ENCODE data around the gene FTHL17.

FTHL17 gene

DNA sequence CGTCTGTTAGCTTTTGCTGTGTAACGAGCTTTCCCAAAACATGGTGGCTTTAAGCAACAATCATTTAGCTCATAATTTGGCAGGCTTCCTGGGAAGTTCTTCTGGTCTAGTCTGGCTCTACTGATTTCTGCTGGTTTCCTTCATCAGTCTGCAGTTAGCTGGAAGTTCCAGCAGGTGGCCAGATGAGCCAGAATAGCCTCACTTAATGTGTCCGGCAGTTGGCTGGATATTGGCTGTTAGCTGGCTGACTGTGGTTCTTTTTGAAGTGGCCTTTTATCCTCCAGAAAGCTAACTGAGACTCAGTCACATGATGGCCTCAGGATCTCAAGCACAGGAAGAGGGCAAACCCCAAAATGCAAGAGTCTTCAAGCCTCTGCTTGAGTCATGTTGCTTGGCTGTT, 34.9 kb downstream of the FTHL17 start:
- no peak for DNase-seq

DNA sequence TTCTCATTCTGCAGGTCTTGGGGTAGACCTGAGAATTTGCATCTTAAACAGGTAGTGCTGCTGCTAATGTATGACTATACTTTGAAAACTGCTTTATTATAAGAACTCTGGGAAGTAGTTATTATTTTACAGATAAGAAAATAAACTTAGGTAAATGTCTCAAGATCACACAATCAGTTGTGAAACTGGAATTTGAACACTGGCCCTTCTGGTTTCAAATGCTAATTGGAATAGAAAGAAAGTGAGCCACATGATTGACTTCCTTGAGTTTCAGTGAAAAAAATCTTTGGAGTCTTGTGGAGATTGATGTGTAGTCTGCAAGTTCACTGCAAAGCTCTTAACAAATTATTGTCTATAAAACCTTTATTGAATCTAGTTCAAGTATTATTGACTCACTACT, 44.5 kb downstream of the FTHL17 start:
- DNase-seq, result no peak

DNA sequence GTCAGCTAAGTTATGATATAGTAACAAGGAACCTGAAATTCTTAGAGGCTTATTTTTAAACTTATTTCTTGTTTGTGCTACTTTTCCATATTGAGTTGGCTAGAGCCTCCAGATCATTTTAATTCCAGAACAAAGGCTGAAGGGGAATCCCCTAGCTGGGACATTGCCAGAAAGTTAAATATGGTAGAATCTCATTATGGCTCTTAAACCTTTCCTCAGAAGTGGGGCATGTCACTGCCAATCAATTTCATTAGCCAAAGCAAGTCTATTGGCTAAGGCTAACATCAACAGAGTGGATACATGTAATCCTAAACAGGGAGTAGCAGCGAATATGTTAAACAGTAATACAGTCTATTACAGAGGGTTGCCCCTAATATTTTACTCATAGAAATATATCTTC, 47.0 kb downstream of the FTHL17 start:
- no peak for DNase-seq

DNA sequence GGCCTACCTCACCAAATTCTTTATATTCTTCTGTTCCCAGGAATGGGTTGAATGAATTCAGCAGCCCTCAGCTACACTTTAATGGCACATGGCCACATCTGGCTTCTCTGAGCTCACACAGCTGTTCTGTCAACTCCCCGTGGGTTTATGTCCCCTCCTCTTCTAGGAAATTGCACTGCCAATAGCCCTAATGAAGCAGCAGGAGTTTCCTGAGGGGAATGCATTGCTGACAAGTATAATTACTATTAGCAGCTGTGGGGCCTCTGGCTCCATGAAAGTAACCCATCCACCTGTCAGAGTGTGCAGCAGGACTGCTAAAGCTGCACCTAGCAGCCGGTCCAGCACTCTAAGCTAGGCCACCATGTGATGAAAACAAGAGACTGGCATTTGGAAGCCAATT, 50.3 kb downstream of the FTHL17 start:
- DNase-seq, result no peak
